Measurements from ENCODE around the gene GPBP1L1. TPM values are rescaled to one million over a fixed set of nuclear protein-coding genes. Genes with fewer than 3 reads are reported as not detected.
A peak's percentile ranks its signal among the peaks of the same experiment; 100 is the strongest.
"Not testable (repeated sequence)": the region's sequence is repeated elsewhere in the genome, so short reads cannot be mapped to it uniquely, and the experiment has no call there.

GPBP1L1 gene
- total RNA-seq, 1 donor from 2014 or later: 102 TPM

DNA sequence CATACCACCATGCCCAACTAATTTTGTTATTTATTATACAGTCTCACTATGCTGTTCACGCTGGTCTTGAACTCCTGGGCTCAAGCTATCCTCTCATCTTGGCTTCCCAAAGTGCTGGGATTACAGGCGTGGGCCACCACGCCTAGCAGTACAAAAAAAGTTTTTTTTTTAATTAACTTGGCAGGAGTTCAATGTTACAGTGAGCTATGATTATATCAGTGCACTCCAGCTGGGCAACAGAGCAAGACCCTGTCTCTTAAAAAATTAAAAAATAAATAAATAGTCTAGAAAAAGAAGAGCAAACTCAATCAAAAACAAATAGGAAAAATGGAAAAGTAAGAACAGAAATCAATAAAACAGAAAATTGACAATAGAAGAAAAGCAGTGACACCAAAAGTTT is 27.4 kb upstream of the GPBP1L1 start:
- H3K9me3 Mint-ChIP-seq (ENCODE audit: unreplicated experiment): no peaks in the 10 kb centered on the region
- TF ChIP-seq, protein P1, sequence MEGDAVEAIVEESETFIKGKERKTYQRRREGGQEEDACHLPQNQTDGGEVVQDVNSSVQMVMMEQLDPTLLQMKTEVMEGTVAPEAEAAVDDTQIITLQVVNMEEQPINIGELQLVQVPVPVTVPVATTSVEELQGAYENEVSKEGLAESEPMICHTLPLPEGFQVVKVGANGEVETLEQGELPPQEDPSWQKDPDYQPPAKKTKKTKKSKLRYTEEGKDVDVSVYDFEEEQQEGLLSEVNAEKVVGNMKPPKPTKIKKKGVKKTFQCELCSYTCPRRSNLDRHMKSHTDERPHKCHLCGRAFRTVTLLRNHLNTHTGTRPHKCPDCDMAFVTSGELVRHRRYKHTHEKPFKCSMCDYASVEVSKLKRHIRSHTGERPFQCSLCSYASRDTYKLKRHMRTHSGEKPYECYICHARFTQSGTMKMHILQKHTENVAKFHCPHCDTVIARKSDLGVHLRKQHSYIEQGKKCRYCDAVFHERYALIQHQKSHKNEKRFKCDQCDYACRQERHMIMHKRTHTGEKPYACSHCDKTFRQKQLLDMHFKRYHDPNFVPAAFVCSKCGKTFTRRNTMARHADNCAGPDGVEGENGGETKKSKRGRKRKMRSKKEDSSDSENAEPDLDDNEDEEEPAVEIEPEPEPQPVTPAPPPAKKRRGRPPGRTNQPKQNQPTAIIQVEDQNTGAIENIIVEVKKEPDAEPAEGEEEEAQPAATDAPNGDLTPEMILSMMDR (IDR thresholded peaks at IDR 0.05; ENCODE audit: unreplicated experiment): no peak
- no peak overlapping the region for H3K4me3 Mint-ChIP-seq (ENCODE audit: unreplicated experiment)
- peaks cover 3% of the 10 kb centered on the region for H3K36me3 Mint-ChIP-seq (ENCODE audit: low read depth, unreplicated experiment)
- no peaks in the 10 kb centered on the region for H3K4me1 Mint-ChIP-seq (ENCODE audit: unreplicated experiment)
- no peaks in the 10 kb centered on the region for H3K27me3 Mint-ChIP-seq (ENCODE audit: unreplicated experiment)
- H3K27ac Mint-ChIP-seq (ENCODE audit: unreplicated experiment): no peak overlapping the region
- no peak for DNase-seq (ENCODE audit: low spot score)

DNA sequence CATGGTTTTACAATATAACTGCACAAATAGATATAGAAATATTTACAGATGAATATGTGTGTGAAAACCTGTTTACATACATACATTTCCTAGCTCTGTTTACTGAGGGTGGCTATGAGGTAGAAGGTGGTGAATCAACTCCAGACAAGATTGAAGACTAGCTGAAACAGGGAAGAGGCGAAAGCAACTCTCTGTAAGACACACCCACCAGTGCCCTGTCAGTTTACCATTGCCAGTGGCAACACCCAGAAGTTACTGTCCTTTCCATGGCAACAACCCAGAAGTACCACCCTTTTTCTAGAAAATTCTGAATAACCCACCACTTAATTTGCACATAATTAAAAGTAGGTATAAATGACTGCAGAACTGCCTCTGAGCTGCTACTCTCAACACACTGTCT is 18.3 kb upstream of the GPBP1L1 start:
- H3K4me3 Mint-ChIP-seq (ENCODE audit: unreplicated experiment): no peak overlapping the region
- no peak overlapping the region for H3K27ac Mint-ChIP-seq (ENCODE audit: unreplicated experiment)
- TF ChIP-seq, protein P1 (IDR thresholded peaks at IDR 0.05; ENCODE audit: unreplicated experiment): no peak
- H3K36me3 Mint-ChIP-seq (ENCODE audit: low read depth, unreplicated experiment): no peaks in the 10 kb centered on the region
- no peaks in the 10 kb centered on the region for H3K4me1 Mint-ChIP-seq (ENCODE audit: unreplicated experiment)
- no peaks in the 10 kb centered on the region for H3K9me3 Mint-ChIP-seq (ENCODE audit: unreplicated experiment)
- no peak for DNase-seq (ENCODE audit: low spot score)
- no peaks in the 10 kb centered on the region for H3K27me3 Mint-ChIP-seq (ENCODE audit: unreplicated experiment)

DNA sequence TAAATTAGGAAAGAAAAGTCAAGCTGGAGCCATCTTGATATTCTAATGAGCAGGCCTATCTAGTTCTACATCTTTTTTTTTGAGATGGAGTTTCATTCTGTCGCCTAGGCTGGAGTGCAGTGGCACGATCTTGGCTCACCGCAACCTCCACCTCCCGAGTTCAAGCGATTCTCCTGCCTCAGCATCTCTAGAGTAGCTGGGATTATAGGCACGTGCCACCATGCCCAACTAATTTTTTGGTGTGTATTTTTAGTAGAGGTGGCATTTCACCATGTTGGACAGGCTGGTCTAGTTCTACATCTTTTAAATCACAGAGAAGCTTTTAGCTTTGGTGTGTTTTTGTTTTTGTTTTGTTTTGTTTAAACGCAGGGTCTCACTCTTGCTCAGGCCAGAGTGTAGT is 8.5 kb upstream of the GPBP1L1 start:
- H3K4me1 Mint-ChIP-seq (ENCODE audit: unreplicated experiment): no peaks in the 10 kb centered on the region
- peaks cover 10% of the 10 kb centered on the region for H3K36me3 Mint-ChIP-seq (ENCODE audit: low read depth, unreplicated experiment)
- no peak overlapping the region for H3K27ac Mint-ChIP-seq (ENCODE audit: unreplicated experiment)
- H3K4me3 Mint-ChIP-seq (ENCODE audit: unreplicated experiment): no peak overlapping the region
- DNase-seq (ENCODE audit: low spot score): no peak
- H3K27me3 Mint-ChIP-seq (ENCODE audit: unreplicated experiment): no peaks in the 10 kb centered on the region
- TF ChIP-seq, protein P1 (IDR thresholded peaks at IDR 0.05; ENCODE audit: unreplicated experiment): no peak
- H3K9me3 Mint-ChIP-seq (ENCODE audit: unreplicated experiment): no peaks in the 10 kb centered on the region

DNA sequence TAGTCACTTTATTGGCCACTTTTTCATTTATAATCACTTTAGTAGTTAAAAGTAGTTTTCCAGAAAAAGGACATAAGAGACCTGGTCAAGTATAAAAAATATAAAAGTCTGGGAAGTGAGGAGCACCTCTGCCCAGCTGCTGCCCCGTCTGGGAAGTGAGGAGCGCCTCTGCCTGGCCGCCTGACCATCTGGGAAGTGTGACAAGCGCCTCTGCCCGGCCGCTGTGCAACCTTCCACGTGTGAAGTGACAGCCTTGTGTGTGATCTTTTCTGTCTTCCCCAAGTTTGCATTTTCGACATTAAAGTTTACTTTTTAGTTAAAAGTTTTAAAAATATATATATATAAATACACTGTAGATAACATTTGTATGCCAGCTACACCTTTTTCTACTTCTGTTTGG is 7.5 kb upstream of the GPBP1L1 start:
- not testable (repeated sequence) for H3K27ac Mint-ChIP-seq (ENCODE audit: unreplicated experiment); H3K4me1 Mint-ChIP-seq (ENCODE audit: unreplicated experiment); DNase-seq (ENCODE audit: low spot score); H3K27me3 Mint-ChIP-seq (ENCODE audit: unreplicated experiment); H3K9me3 Mint-ChIP-seq (ENCODE audit: unreplicated experiment); H3K4me3 Mint-ChIP-seq (ENCODE audit: unreplicated experiment)
- peaks cover 10% of the 10 kb centered on the region for H3K36me3 Mint-ChIP-seq (ENCODE audit: low read depth, unreplicated experiment)

DNA sequence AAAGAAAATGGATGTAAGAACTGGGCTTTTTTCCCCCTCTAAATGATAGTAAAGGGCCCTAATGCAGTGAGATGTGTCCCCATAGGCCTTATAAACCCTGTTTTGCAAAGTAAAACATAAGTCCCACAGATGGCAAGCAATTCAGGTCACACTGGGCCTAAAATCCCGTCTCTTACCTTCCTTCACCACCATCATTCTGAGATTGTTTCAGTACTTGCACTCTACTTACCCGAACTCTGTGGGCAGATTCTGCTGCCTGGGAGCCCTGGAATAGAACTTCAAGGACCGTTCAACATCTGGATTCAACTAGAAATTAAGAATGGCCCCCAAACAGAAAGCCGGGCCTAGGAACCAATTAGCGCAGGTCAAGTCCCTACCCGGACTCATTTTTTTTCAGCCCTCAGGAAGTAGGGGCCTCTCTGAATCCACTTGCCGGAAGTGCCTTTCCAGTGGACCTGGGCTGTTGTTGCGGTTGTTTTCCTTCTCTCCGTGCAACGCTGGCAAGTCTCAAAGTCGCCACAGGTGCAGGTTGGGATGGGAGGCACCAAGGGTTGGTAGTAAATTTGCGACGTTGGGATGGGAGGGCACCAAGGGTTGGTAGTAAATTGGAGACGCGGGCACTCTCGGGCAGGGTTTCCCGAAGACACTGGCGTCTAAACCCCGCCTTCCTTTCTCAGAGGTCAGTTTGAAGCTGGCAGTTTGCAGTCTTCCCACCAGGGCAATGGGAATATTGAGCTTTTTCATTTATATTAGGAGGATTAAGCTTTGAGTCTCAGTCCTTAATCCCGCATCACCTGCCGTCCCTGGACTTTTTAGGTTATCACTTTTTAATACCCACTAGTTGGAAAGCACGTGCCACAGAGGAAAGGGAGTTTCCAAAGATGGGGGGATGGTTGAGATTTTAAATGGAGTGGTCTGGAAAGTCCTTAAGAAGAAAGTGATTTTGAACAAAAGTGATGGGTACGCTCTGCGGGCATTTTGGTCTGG is 1.7 kb upstream of the GPBP1L1 start, which contains the start of gene TMEM69:
Gene TMEM69, plus strand, starts transcription at position 428 of the 987 bp plus-strand sequence. CDS start 2,888 bp downstream, outside the sequence.
- Mint-ChIP-seq H3K27me3 (ENCODE audit: unreplicated experiment) (peaks cover 8% of the 10 kb centered on the region), H3K4me1 (ENCODE audit: unreplicated experiment) (peaks cover 25% of the 10 kb centered on the region), H3K27ac (ENCODE audit: unreplicated experiment) (peak within 1 kb of the TSS; percentile 99), H3K36me3 (ENCODE audit: low read depth, unreplicated experiment) (peaks cover 9% of the 10 kb centered on the region), H3K9me3 (ENCODE audit: unreplicated experiment) (no peaks in the 10 kb centered on the region), H3K4me3 (ENCODE audit: unreplicated experiment) (peak within 1 kb of the TSS; percentile 99)
- peak; percentile 68 for DNase-seq (ENCODE audit: low spot score)
- TF ChIP-seq, protein P1 (IDR thresholded peaks at IDR 0.05; ENCODE audit: unreplicated experiment): no peak
